LNCaP clone FGC (cell line): Measurements from ENCODE around the gene PTPRG.

Experiments used
- DNase-seq: peaks from one replicate; pipeline ENCODE4 v3.0.0-alpha.2; 2011; ENCODE audit warnings: low read depth
- H3K4me3 ChIP-seq: 2 replicates; pipeline ENCODE4 v1.5.1; 2011; ENCODE audit warnings: mild to moderate bottlenecking, low read depth, low read length, control low read depth
- CTCF ChIP-seq: IDR thresholded peaks from 2 replicates; pipeline ENCODE4 v1.5.1; 2012; ENCODE audit warnings: mild to moderate bottlenecking; ENCODE audit not compliant: control insufficient read depth, insufficient read depth; ENCODE audit errors: extremely low read depth

PTPRG gene

GRCh38 chr3:61938878-61939549, 377.6 kb downstream of the PTPRG start:
- DNase-seq = peak; percentile 81
- H3K4me3 ChIP-seq = no peak overlapping the region
- no peak for TF ChIP-seq CTCF

- no peak overlapping the region for H3K4me3 ChIP-seq
- TF ChIP-seq CTCF = no peak
These were observed 378.9 kb downstream of the PTPRG start for GRCh38 chr3:61940236-61940635.

GRCh38 chr3:61943975-61944374, 382.6 kb downstream of the PTPRG start:
- DNase-seq = no peak
- H3K4me3 ChIP-seq = no peak overlapping the region
- no peak for TF ChIP-seq CTCF

More at GRCh38 chr3:61940236-61940635, 378.9 kb downstream of the PTPRG start:
- no peak for DNase-seq

GRCh38 chr3:61944726-61945125, 383.4 kb downstream of the PTPRG start:
- no peak for TF ChIP-seq CTCF
- no peak overlapping the region for H3K4me3 ChIP-seq
- no peak for DNase-seq

- no peak for TF ChIP-seq CTCF
- H3K4me3 ChIP-seq = no peak overlapping the region
- no peak for DNase-seq
These were observed 384.3 kb downstream of the PTPRG start for GRCh38 chr3:61945657-61946056.

- DNase-seq = no peak
- H3K4me3 ChIP-seq = no peak overlapping the region
- TF ChIP-seq CTCF = no peak
These were observed 385.4 kb downstream of the PTPRG start for GRCh38 chr3:61946570-61947324.
